PC-9 (cell line): ENCODE results near the gene SLMAP. TPM values are rescaled to one million over a fixed set of nuclear protein-coding genes. Genes with fewer than 3 reads are reported as not detected.

Experiments
- BruUV-seq: library from RNA; stranded (reverse); fragments of 400-500 nt; replicated peaks from 2 replicates; lab custom pipeline; 2021; lab: Mats Ljungman, UMichigan
- CTCF ChIA-PET: fragments of 300-600 bp; sonication (Branson Sonifier 250); formaldehyde crosslinking; loops from one replicate; lab custom pipeline; 2022; ENCODE audit warnings: antibody characterized with exemption; lab: Charles Lee
- POLR2A ChIA-PET: fragments of 300-600 bp; sonication (Branson Sonifier 250); formaldehyde crosslinking; loops from one replicate; lab custom pipeline; 2022; ENCODE audit warnings: antibody characterized with exemption; ENCODE audit not compliant: unreplicated experiment; lab: Charles Lee
- DNase-seq, 2 experiments: peaks; one replicate each; pipeline versions ENCODE4 v3.0.0 to v3.0.0-alpha.2; 2015 to 2022; ENCODE audit warnings: mixed read lengths in 1 of 2
- H2AFZ ChIP-seq: fragments of 200-600 bp; sonication (generic); 2 replicates; pipeline ENCODE4 v1.8.1; 2017; ENCODE audit warnings: antibody characterized with exemption
- H3F3A ChIP-seq: fragments of 200-600 bp; sonication (generic); 2 replicates; pipeline ENCODE4 v1.8.1; 2017; ENCODE audit warnings: antibody characterized with exemption, mild to moderate bottlenecking, low read depth; ENCODE audit not compliant: insufficient read depth
- H3K27ac ChIP-seq: fragments of 200-600 bp; sonication (generic); 2 replicates; pipeline ENCODE4 v1.6.1; 2016; ENCODE audit warnings: mixed run types
- H3K27me3 ChIP-seq: fragments of 200-600 bp; sonication (generic); 2 replicates; pipeline ENCODE4 v1.6.1; 2016; ENCODE audit warnings: low read depth, mixed run types; ENCODE audit not compliant: insufficient read depth
- H3K36me3 ChIP-seq: fragments of 200-600 bp; sonication (generic); 2 replicates; pipeline ENCODE4 v1.6.1; 2016; ENCODE audit warnings: low read depth, mixed run types
- H3K4me1 ChIP-seq: fragments of 200-600 bp; sonication (generic); replicated peaks from 2 replicates; pipeline ENCODE4 v1.6.1; 2016; ENCODE audit warnings: mixed run types; ENCODE audit not compliant: insufficient read depth
- H3K4me2 ChIP-seq: fragments of 200-600 bp; sonication (generic); 2 replicates; pipeline ENCODE4 v1.6.1; 2017; ENCODE audit warnings: mixed run types
- H3K4me3 ChIP-seq: fragments of 200-600 bp; sonication (generic); 2 replicates; pipeline ENCODE4 v1.6.1; 2016; ENCODE audit warnings: mixed run types
- H3K79me2 ChIP-seq: fragments of 200-600 bp; sonication (generic); 2 replicates; pipeline ENCODE4 v1.6.1; 2017; ENCODE audit warnings: low read depth, mixed run types
- H3K9me2 ChIP-seq: fragments of 200-600 bp; sonication (generic); 2 replicates; pipeline ENCODE4 v1.8.1; 2017; ENCODE audit warnings: mild to moderate bottlenecking; ENCODE audit not compliant: insufficient read depth
- H3K9me3 ChIP-seq: fragments of 200-600 bp; sonication (generic); 2 replicates; pipeline ENCODE4 v1.8.1; 2016; ENCODE audit warnings: low read depth; ENCODE audit not compliant: insufficient read depth
- H4K20me1 ChIP-seq: fragments of 200-600 bp; sonication (generic); 2 replicates; pipeline ENCODE4 v1.8.1; 2017; ENCODE audit not compliant: insufficient read depth
- EZH2 ChIP-seq: fragments of 200-600 bp; sonication (generic); IDR thresholded peaks from 2 replicates; pipeline ENCODE4 v1.8.0; 2017; ENCODE audit warnings: antibody characterized with exemption, low read depth
- intact Hi-C: fragments of 100-400 bp; cut with micrococcal nuclease; formaldehyde crosslinking; loops from one replicate; pipeline ENCODE4 v1.10.0; 2022; ENCODE audit not compliant: unreplicated experiment
- total RNA-seq: library from RNA; stranded (reverse); gene quantifications from 2 replicates; pipeline ENCODE4 v1.2.3, GENCODE V29; 2021
- TF ChIP-seq, protein P1 (sequence below): fragments of 200-600 bp; sonication (generic); conservative IDR thresholded peaks from 2 replicates; pipeline ENCODE4 v1.6.1; 2017; ENCODE audit warnings: mixed run types, antibody characterized with exemption, mild to moderate bottlenecking, moderate library complexity

SLMAP gene
- total RNA-seq, 1 experiment from 2014 or later = 119 TPM

DNA sequence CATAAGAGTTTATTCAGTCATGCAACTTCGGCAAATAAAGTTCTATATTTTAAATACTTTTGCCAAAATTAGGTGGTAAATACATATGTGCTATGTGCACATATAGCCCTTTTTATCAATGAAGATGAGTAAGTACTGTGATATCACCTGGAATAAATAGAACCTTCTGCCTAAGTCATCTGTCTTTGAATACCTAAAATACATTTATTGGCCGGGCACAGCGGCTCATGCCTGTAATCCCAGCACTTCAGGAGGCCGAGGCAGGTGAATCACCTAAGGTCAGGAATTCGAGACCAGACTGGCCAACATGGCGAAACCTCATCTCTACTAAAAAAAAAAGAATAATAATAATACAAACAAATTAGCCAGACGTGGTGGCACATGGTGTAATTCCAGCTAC, 178.3 kb downstream of the SLMAP start:
- Histone ChIP-seq H3K4me2 (no peak overlapping the region), H3K27ac (no peak overlapping the region), H2AFZ (no peak overlapping the region), H3K36me3 (peaks cover 8% of the 10 kb centered on the region), H3F3A (peaks cover 5% of the 10 kb centered on the region; the same call in 1 of the 2 replicates), H3K27me3 (no peaks in the 10 kb centered on the region), H3K9me2 (no peaks in the 10 kb centered on the region), H4K20me1 (no peaks in the 10 kb centered on the region), H3K9me3 (no peaks in the 10 kb centered on the region), H3K4me1 (no peaks in the 10 kb centered on the region), H3K4me3 (no peak overlapping the region), H3K79me2 (no peaks in the 10 kb centered on the region)
- TF ChIP-seq, protein P1, sequence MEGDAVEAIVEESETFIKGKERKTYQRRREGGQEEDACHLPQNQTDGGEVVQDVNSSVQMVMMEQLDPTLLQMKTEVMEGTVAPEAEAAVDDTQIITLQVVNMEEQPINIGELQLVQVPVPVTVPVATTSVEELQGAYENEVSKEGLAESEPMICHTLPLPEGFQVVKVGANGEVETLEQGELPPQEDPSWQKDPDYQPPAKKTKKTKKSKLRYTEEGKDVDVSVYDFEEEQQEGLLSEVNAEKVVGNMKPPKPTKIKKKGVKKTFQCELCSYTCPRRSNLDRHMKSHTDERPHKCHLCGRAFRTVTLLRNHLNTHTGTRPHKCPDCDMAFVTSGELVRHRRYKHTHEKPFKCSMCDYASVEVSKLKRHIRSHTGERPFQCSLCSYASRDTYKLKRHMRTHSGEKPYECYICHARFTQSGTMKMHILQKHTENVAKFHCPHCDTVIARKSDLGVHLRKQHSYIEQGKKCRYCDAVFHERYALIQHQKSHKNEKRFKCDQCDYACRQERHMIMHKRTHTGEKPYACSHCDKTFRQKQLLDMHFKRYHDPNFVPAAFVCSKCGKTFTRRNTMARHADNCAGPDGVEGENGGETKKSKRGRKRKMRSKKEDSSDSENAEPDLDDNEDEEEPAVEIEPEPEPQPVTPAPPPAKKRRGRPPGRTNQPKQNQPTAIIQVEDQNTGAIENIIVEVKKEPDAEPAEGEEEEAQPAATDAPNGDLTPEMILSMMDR = no peak
- no peak for TF ChIP-seq EZH2
- ChIA-PET CTCF (no interaction called here), POLR2A (interaction anchor here (0.5 to 0.6 kb wide), 2 partner anchors 24 to 63 kb away, joined by 3 to 5 read pairs; no protein-coding TSS in a partner anchor)
- intact Hi-C loops = no loop called here
- BruUV-seq = no TSS peak
- DNase-seq = no peak

DNA sequence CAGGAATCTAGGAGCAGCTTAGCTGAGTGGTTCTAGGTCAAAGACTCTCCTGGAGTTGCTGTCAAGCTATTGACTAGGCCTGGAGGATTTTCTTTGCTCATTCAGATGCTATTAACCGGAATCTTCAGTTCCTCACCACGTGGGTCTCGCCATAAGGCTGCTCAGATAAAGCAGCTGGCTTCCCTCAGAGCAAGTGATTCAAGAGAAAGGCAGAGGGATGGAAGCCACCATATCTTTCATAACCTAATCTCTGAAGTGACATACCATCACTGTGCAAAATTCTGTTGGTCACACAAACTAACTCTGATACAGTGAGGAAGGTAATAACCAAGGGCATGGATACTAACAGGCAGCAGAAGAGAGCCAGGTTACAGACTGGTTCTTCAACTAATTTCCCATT, 179.4 kb downstream of the SLMAP start:
- Histone ChIP-seq H3K4me3 (no peak overlapping the region), H3K36me3 (no peaks in the 10 kb centered on the region), H3K27ac (no peak overlapping the region), H3K79me2 (no peaks in the 10 kb centered on the region), H3K4me2 (no peak overlapping the region), H4K20me1 (no peaks in the 10 kb centered on the region), H3K27me3 (no peaks in the 10 kb centered on the region), H3F3A (peaks cover 5% of the 10 kb centered on the region; the same call in 1 of the 2 replicates), H3K9me3 (no peaks in the 10 kb centered on the region), H3K9me2 (no peaks in the 10 kb centered on the region), H2AFZ (no peak overlapping the region), H3K4me1 (no peaks in the 10 kb centered on the region)
- no peak for DNase-seq
- BruUV-seq = no TSS peak
- intact Hi-C loops = no loop called here
- CTCF ChIA-PET = no interaction called here
- POLR2A ChIA-PET = interaction anchor here (0.6 kb wide), 1 partner anchor 237 kb away, joined by 3 read pairs; no protein-coding TSS in a partner anchor
- no peak for TF ChIP-seq EZH2
- TF ChIP-seq, protein P1 = no peak

DNA sequence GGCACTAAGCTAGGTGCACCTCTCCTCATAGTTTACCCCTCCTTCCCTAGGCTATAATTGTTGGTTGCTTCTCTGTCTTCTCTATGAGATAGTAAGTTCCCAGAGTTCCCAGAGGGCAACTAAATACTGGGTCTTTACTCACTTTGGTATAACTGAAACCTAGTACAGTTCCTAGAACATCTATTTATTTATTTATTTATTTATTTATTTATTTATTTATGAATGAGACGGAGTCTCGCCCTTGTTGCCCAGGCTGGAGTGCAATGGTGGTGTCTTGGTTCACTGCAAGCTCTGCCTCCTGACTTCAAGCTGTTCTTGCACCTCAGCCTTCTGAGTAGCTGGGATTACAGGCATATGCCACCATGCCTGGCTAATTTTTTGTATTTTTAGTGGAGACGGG, 181.0 kb downstream of the SLMAP start:
- H3K4me2 ChIP-seq = no peak overlapping the region
- no peak for DNase-seq
- H3F3A ChIP-seq = peaks cover 5% of the 10 kb centered on the region; the same call in 1 of the 2 replicates
- H3K27ac ChIP-seq = no peak overlapping the region
- no peaks in the 10 kb centered on the region for H3K4me1 ChIP-seq
- no peaks in the 10 kb centered on the region for H3K36me3 ChIP-seq
- H3K9me3 ChIP-seq = no peaks in the 10 kb centered on the region
- TF ChIP-seq EZH2 = no peak
- TF ChIP-seq, protein P1 = no peak
- H2AFZ ChIP-seq = no peak overlapping the region
- no peaks in the 10 kb centered on the region for H4K20me1 ChIP-seq
- CTCF ChIA-PET = interaction anchor here (0.6 kb wide), 1 partner anchor 12 kb away, joined by 10 read pairs; no protein-coding TSS in a partner anchor
- no TSS peak for BruUV-seq
- no peaks in the 10 kb centered on the region for H3K9me2 ChIP-seq
- H3K27me3 ChIP-seq = no peaks in the 10 kb centered on the region
- no peaks in the 10 kb centered on the region for H3K79me2 ChIP-seq
- no peak overlapping the region for H3K4me3 ChIP-seq
- intact Hi-C loops = no loop called here
- POLR2A ChIA-PET = interaction anchor here (0.6 kb wide), 1 partner anchor 61 kb away, joined by 3 read pairs; no protein-coding TSS in a partner anchor
